ENCODE results near the gene RXFP1.

The RXFP1 gene

GRCh38 chr4:158586881-158587280 lies 65.2 kb downstream of the RXFP1 start:
- DNase-seq (ENCODE audit: low spot score), result no peak
- in situ Hi-C loops (cut with MboI; ENCODE audit: low pct_unique_long_range_greater_than_20kb, low sequenced_read_pairs, unreplicated experiment), result no loop called here
- TF ChIP-seq CTCF (IDR thresholded peaks at IDR 0.05; ENCODE audit: extremely low read depth, insufficient read depth, missing control alignments), result no peak

- TF ChIP-seq CTCF (IDR thresholded peaks at IDR 0.05; ENCODE audit: extremely low read depth, insufficient read depth, missing control alignments), result no peak
- no peak for DNase-seq (ENCODE audit: low spot score)
- in situ Hi-C loops (cut with MboI; ENCODE audit: low pct_unique_long_range_greater_than_20kb, low sequenced_read_pairs, unreplicated experiment), result no loop called here
Observed at GRCh38 chr4:158588285-158588684, 66.6 kb downstream of the RXFP1 start.

- in situ Hi-C loops (cut with MboI; ENCODE audit: low pct_unique_long_range_greater_than_20kb, low sequenced_read_pairs, unreplicated experiment), result no loop called here
- DNase-seq (ENCODE audit: low spot score), result no peak
- TF ChIP-seq CTCF (IDR thresholded peaks at IDR 0.05; ENCODE audit: extremely low read depth, insufficient read depth, missing control alignments), result no peak
Observed at GRCh38 chr4:158588777-158589176, 67.1 kb downstream of the RXFP1 start.

- in situ Hi-C loops (cut with MboI; ENCODE audit: low pct_unique_long_range_greater_than_20kb, low sequenced_read_pairs, unreplicated experiment), result no loop called here
Observed at GRCh38 chr4:158590306-158590705, 68.6 kb downstream of the RXFP1 start.

GRCh38 chr4:158590824-158591223 lies 69.1 kb downstream of the RXFP1 start:
- no peak for DNase-seq (ENCODE audit: low spot score)
- in situ Hi-C loops (cut with MboI; ENCODE audit: low pct_unique_long_range_greater_than_20kb, low sequenced_read_pairs, unreplicated experiment), result no loop called here
- no peak for TF ChIP-seq CTCF (IDR thresholded peaks at IDR 0.05; ENCODE audit: extremely low read depth, insufficient read depth, missing control alignments)

More at GRCh38 chr4:158590306-158590705, 68.6 kb downstream of the RXFP1 start:
- no peak for DNase-seq (ENCODE audit: low spot score)
- no peak for TF ChIP-seq CTCF (IDR thresholded peaks at IDR 0.05; ENCODE audit: extremely low read depth, insufficient read depth, missing control alignments)

- TF ChIP-seq CTCF (IDR thresholded peaks at IDR 0.05; ENCODE audit: extremely low read depth, insufficient read depth, missing control alignments), result no peak
- in situ Hi-C loops (cut with MboI; ENCODE audit: low pct_unique_long_range_greater_than_20kb, low sequenced_read_pairs, unreplicated experiment), result no loop called here
- DNase-seq (ENCODE audit: low spot score), result no peak
Observed at GRCh38 chr4:158597879-158598596, 76.4 kb downstream of the RXFP1 start.

Measured in GM13977 (cell line).